HCT116 (cell line): Measurements from ENCODE around the gene ALDH2.

Source experiments
- CTCF ChIP-seq, 3 experiments: fragments of 200-600 bp in 1 of 3; sonication (generic) in 1 of 3; IDR thresholded peaks in 2 of 3; conservative IDR thresholded peaks in 1 of 3; 2 replicates each; pipeline ENCODE4 v1.5.1; 2012 to 2017; ENCODE audit warnings: low read depth in 2 of 3, low read length in 2 of 3, antibody characterized with exemption in 1 of 3, borderline replicate concordance in 1 of 3, control low read depth in 1 of 3, mild to moderate bottlenecking in 1 of 3, mixed read lengths in 1 of 3, mixed run types in 1 of 3, moderate library complexity in 1 of 3; ENCODE audit not compliant: insufficient read depth in 1 of 3
- POLR2A ChIP-seq: IDR thresholded peaks from 2 replicates; pipeline ENCODE4 v1.7.0; 2011; ENCODE audit warnings: borderline replicate concordance; ENCODE audit not compliant: insufficient read depth, insufficient read length; ENCODE audit errors: extremely low read depth
- REST ChIP-seq: IDR thresholded peaks from 2 replicates; pipeline ENCODE4 v1.6.1; 2012; ENCODE audit warnings: low read depth

- TF ChIP-seq REST, result no peak
- TF ChIP-seq CTCF (IDR thresholded peaks at IDR 0.05 in 2 of 3, conservative IDR thresholded peaks at IDR 0.05 in 1 of 3; ENCODE audit: borderline replicate concordance in 1 of 3, insufficient read depth in 1 of 3, low read depth in 2 of 3, low read length in 2 of 3), result no peak
- TF ChIP-seq POLR2A, result no peak
These were observed 74.1 kb downstream of the ALDH2 start for GRCh38 chr12:111840807-111841206.
